ENCODE measurements around the gene TGFBI. TPM values are rescaled to one million over a fixed set of nuclear protein-coding genes. Genes with fewer than 3 reads are reported as not detected.

The TGFBI gene
- total and polyA plus RNA-seq, 2 donors = 76.8 to 294 TPM

GRCh38 chr5:136082390-136083193 is 53.8 kb downstream of the TGFBI start:
- no peak overlapping the region for H3K4me3 ChIP-seq (ENCODE audit: low read length in 2 of 2)
- H3K4me1 ChIP-seq (ENCODE audit: control insufficient read depth in 2 of 2, insufficient read depth in 2 of 2, low read length in 2 of 2) = peaks cover 0 to 2% of the 10 kb centered on the region in 2 donors
- 35% methylated on average over 8 of the region's 8 CpGs for WGBS
- H3K27ac ChIP-seq (ENCODE audit: low read depth in 1 of 2, low read length in 1 of 2) = no peak overlapping the region
- DNase-seq (ENCODE audit: low read depth in 6 of 9, low spot score in 9 of 9) = peak in 3 of 9 donors; percentile 23 to 44 (median 43)
- H3K36me3 ChIP-seq (ENCODE audit: control insufficient read depth in 2 of 2, insufficient read depth in 2 of 2, low read length in 1 of 2) = no peaks in the 10 kb centered on the region
- H3K9me3 ChIP-seq (ENCODE audit: control insufficient read depth in 2 of 2, insufficient read depth in 1 of 2, low read length in 1 of 2) = no peaks in the 10 kb centered on the region
- H3K27me3 ChIP-seq (ENCODE audit: control insufficient read depth in 2 of 2, insufficient read depth in 1 of 2, low read length in 1 of 2) = peaks cover 30 to 52% of the 10 kb centered on the region in 2 donors

DNA sequence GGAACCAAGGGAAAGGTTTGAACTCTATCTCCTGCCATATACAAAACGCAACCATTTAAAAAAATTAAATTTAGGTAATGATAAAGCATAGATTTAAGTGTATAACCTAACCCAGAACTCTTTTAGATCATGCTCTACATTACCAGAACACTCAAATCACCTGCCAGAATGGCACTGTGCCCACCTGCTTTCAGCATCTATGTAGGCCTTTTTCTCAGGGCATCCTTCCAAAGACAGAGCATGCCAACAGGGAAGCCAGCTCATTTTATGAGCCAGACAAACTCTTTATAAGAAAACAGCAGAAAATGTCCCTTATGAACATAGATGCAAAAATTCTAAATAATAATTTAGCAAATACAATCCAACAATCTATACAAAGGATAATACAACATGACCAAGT is 55.9 kb downstream of the TGFBI start:
- 95% methylated on average over 1 of the region's 1 CpG for WGBS
- Histone ChIP-seq H3K4me1 (ENCODE audit: control insufficient read depth in 2 of 2, insufficient read depth in 2 of 2, low read length in 2 of 2) (peaks cover 0 to 2% of the 10 kb centered on the region in 2 donors), H3K4me3 (ENCODE audit: low read length in 2 of 2) (no peak overlapping the region), H3K9me3 (ENCODE audit: control insufficient read depth in 2 of 2, insufficient read depth in 1 of 2, low read length in 1 of 2) (no peaks in the 10 kb centered on the region), H3K27ac (ENCODE audit: low read depth in 1 of 2, low read length in 1 of 2) (no peak overlapping the region), H3K36me3 (ENCODE audit: control insufficient read depth in 2 of 2, insufficient read depth in 2 of 2, low read length in 1 of 2) (no peaks in the 10 kb centered on the region), H3K27me3 (ENCODE audit: control insufficient read depth in 2 of 2, insufficient read depth in 1 of 2, low read length in 1 of 2) (peaks cover 21 to 31% of the 10 kb centered on the region in 2 donors)
- no peak for DNase-seq (ENCODE audit: low read depth in 6 of 9, low spot score in 9 of 9)

DNA sequence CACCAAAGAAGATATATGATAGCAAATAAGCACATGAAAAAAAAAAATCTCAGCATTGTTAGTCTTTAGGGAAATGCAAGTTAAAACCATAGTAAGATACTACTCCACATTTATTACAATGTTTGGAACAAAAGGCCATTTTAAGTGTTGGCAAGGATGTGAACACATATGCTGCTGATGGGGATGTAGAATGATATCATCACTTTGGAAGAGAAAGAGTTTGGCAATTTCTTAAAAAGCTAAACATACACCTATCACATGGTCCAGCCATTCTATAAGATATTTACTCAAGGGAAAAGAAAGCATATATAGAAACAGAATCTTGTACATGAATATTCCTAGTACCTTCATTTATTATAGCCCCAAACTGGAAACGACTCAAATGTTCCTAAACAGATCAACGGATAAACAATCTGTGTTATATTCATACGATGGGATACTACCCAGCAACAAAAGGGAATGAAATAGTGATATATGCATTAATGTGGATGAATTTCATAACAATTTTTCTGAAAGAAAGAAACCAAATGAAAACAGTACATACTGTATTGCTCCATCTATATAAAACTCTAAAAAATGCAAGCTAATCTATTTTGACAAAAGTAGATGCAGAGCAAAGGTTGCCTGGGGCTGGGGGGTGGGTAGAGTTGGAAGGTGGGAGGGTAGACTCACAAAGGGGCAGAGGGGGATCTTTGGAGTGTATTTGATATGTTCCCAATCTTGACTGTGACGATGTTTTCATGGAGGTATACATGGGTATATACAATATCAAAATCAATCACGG is 58.2 kb downstream of the TGFBI start:
- Histone ChIP-seq H3K27ac (ENCODE audit: low read depth in 1 of 2, low read length in 1 of 2) (no peak overlapping the region), H3K9me3 (ENCODE audit: control insufficient read depth in 2 of 2, insufficient read depth in 1 of 2, low read length in 1 of 2) (no peaks in the 10 kb centered on the region), H3K36me3 (ENCODE audit: control insufficient read depth in 2 of 2, insufficient read depth in 2 of 2, low read length in 1 of 2) (no peaks in the 10 kb centered on the region), H3K4me1 (ENCODE audit: control insufficient read depth in 2 of 2, insufficient read depth in 2 of 2, low read length in 2 of 2) (no peaks in the 10 kb centered on the region), H3K27me3 (ENCODE audit: control insufficient read depth in 2 of 2, insufficient read depth in 1 of 2, low read length in 1 of 2) (peaks cover 7 to 10% of the 10 kb centered on the region in 2 donors), H3K4me3 (ENCODE audit: low read length in 2 of 2) (no peak overlapping the region)
- WGBS = 96% methylated on average over 5 of the region's 5 CpGs
- no peak for DNase-seq (ENCODE audit: low read depth in 6 of 9, low spot score in 9 of 9)

- WGBS = 89% methylated on average over 16 of the region's 16 CpGs
- no peaks in the 10 kb centered on the region for H3K36me3 ChIP-seq (ENCODE audit: control insufficient read depth in 2 of 2, insufficient read depth in 2 of 2, low read length in 1 of 2)
- no peaks in the 10 kb centered on the region for H3K4me1 ChIP-seq (ENCODE audit: control insufficient read depth in 2 of 2, insufficient read depth in 2 of 2, low read length in 2 of 2)
- H3K27me3 ChIP-seq (ENCODE audit: control insufficient read depth in 2 of 2, insufficient read depth in 1 of 2, low read length in 1 of 2) = peaks cover 0 to 2% of the 10 kb centered on the region in 2 donors
- DNase-seq (ENCODE audit: low read depth in 6 of 9, low spot score in 9 of 9) = no peak
- H3K27ac ChIP-seq (ENCODE audit: low read depth in 1 of 2, low read length in 1 of 2) = no peak overlapping the region
- no peaks in the 10 kb centered on the region for H3K9me3 ChIP-seq (ENCODE audit: control insufficient read depth in 2 of 2, insufficient read depth in 1 of 2, low read length in 1 of 2)
- H3K4me3 ChIP-seq (ENCODE audit: low read length in 2 of 2) = no peak overlapping the region
These were observed 59.4 kb downstream of the TGFBI start for GRCh38 chr5:136087961-136088871.

DNA sequence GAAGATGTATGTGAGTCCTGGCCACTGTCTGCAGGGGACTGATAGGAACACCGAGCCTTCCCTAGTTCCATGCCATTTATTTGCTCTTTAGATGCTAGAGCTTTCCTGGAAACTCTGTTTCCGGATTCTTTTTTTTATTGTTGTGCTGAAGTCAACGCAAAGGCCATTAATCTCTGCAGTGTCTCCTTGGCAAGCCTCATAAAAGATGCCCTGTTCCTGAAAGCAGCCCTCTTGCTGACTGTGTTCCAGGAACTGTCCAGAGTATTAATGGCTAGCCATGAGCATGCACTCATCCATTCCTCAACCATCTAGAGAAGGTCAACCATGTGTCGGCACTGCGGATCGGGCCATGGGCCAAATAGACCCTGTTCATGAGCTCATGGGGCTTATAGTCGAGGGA is 61.0 kb downstream of the TGFBI start:
- WGBS = 90% methylated on average over 7 of the region's 7 CpGs
- DNase-seq (ENCODE audit: low read depth in 6 of 9, low spot score in 9 of 9) = no peak
- Histone ChIP-seq H3K27me3 (ENCODE audit: control insufficient read depth in 2 of 2, insufficient read depth in 1 of 2, low read length in 1 of 2) (peaks cover 0 to 4% of the 10 kb centered on the region in 2 donors), H3K36me3 (ENCODE audit: control insufficient read depth in 2 of 2, insufficient read depth in 2 of 2, low read length in 1 of 2) (no peaks in the 10 kb centered on the region), H3K27ac (ENCODE audit: low read depth in 1 of 2, low read length in 1 of 2) (no peak overlapping the region), H3K4me3 (ENCODE audit: low read length in 2 of 2) (no peak overlapping the region), H3K4me1 (ENCODE audit: control insufficient read depth in 2 of 2, insufficient read depth in 2 of 2, low read length in 2 of 2) (no peaks in the 10 kb centered on the region), H3K9me3 (ENCODE audit: control insufficient read depth in 2 of 2, insufficient read depth in 1 of 2, low read length in 1 of 2) (no peaks in the 10 kb centered on the region)

- Histone ChIP-seq H3K4me1 (ENCODE audit: control insufficient read depth in 2 of 2, insufficient read depth in 2 of 2, low read length in 2 of 2) (no peaks in the 10 kb centered on the region), H3K27me3 (ENCODE audit: control insufficient read depth in 2 of 2, insufficient read depth in 1 of 2, low read length in 1 of 2) (peaks cover 0 to 4% of the 10 kb centered on the region in 2 donors), H3K36me3 (ENCODE audit: control insufficient read depth in 2 of 2, insufficient read depth in 2 of 2, low read length in 1 of 2) (no peaks in the 10 kb centered on the region), H3K4me3 (ENCODE audit: low read length in 2 of 2) (no peak overlapping the region), H3K9me3 (ENCODE audit: control insufficient read depth in 2 of 2, insufficient read depth in 1 of 2, low read length in 1 of 2) (no peaks in the 10 kb centered on the region), H3K27ac (ENCODE audit: low read depth in 1 of 2, low read length in 1 of 2) (no peak overlapping the region)
- WGBS = 95% methylated on average over 4 of the region's 4 CpGs
- DNase-seq (ENCODE audit: low read depth in 6 of 9, low spot score in 9 of 9) = no peak
These were observed 61.5 kb downstream of the TGFBI start for GRCh38 chr5:136090319-136090718.

DNA sequence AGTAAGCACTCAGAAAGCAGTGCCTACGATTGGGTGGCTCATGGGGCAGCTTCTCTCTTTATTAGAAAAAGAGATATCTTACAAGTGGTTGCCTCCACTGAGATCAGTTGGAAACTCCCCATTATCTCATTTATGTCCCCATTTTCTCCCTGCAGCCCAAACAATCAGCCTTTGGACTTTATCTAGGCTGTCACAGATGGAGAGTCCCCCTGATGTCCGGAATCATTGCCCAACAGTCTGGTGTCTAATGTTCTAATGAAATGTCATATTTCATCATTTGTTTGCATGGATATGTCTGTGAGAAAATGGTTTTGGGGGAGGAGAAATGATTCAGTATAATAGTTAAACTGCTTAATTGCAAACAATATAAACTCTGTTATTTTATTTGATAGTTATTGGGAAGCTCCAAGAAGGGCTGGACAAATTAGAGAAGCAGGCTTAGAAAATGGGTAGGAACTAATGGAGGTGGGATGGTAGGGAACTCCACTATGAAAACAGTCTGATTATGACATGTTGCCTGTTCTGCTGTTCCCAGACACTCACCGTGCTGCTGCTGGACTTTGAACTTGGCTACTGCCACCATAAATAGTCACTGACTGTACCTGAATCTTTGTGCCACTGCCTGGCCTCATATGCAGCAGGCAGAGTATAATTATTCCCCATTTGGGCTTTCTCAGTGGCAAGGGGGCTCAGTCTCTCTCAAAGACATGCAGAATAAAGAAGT is 65.6 kb downstream of the TGFBI start:
- Histone ChIP-seq H3K4me1 (ENCODE audit: control insufficient read depth in 2 of 2, insufficient read depth in 2 of 2, low read length in 2 of 2) (no peaks in the 10 kb centered on the region), H3K9me3 (ENCODE audit: control insufficient read depth in 2 of 2, insufficient read depth in 1 of 2, low read length in 1 of 2) (no peaks in the 10 kb centered on the region), H3K27ac (ENCODE audit: low read depth in 1 of 2, low read length in 1 of 2) (no peak overlapping the region), H3K27me3 (ENCODE audit: control insufficient read depth in 2 of 2, insufficient read depth in 1 of 2, low read length in 1 of 2) (peaks cover 0 to 10% of the 10 kb centered on the region in 2 donors), H3K4me3 (ENCODE audit: low read length in 2 of 2) (no peak overlapping the region), H3K36me3 (ENCODE audit: control insufficient read depth in 2 of 2, insufficient read depth in 2 of 2, low read length in 1 of 2) (no peaks in the 10 kb centered on the region)
- no peak for DNase-seq (ENCODE audit: low read depth in 6 of 9, low spot score in 9 of 9)
- 89% methylated on average over 3 of the region's 3 CpGs for WGBS

- WGBS = 92% methylated on average over 8 of the region's 8 CpGs
- peaks cover 0 to 10% of the 10 kb centered on the region in 2 donors for H3K27me3 ChIP-seq (ENCODE audit: control insufficient read depth in 2 of 2, insufficient read depth in 1 of 2, low read length in 1 of 2)
- no peaks in the 10 kb centered on the region for H3K36me3 ChIP-seq (ENCODE audit: control insufficient read depth in 2 of 2, insufficient read depth in 2 of 2, low read length in 1 of 2)
- H3K27ac ChIP-seq (ENCODE audit: low read depth in 1 of 2, low read length in 1 of 2) = no peak overlapping the region
- no peak for DNase-seq (ENCODE audit: low read depth in 6 of 9, low spot score in 9 of 9)
- H3K4me1 ChIP-seq (ENCODE audit: control insufficient read depth in 2 of 2, insufficient read depth in 2 of 2, low read length in 2 of 2) = no peaks in the 10 kb centered on the region
- no peaks in the 10 kb centered on the region for H3K9me3 ChIP-seq (ENCODE audit: control insufficient read depth in 2 of 2, insufficient read depth in 1 of 2, low read length in 1 of 2)
- H3K4me3 ChIP-seq (ENCODE audit: low read length in 2 of 2) = no peak overlapping the region
These were observed 66.3 kb downstream of the TGFBI start for GRCh38 chr5:136094913-136095641.
